HEK293 (cell line): ENCODE measurements around the gene AGTR1.

Experiments
- CTCF ChIA-PET: fragments of 350-600 bp; formaldehyde crosslinking; extraction: SDS; loops from one replicate; lab custom pipeline; 2021; ENCODE audit warnings: antibody characterized with exemption; lab: Yijun Ruan, JAX
- POLR2A ChIA-PET: fragments of 300-600 bp; formaldehyde crosslinking; extraction: SDS; loops from one replicate; lab custom pipeline; 2020; ENCODE audit warnings: antibody characterized with exemption, inconsistent platforms; lab: Yijun Ruan, JAX
- H3K27ac ChIP-seq: fragments of 200-500 bp; sonication (Bioruptor generic); 2 replicates; pipeline ENCODE4 v1.5.1; 2014; ENCODE audit warnings: low read depth, low read length, control low read depth, inconsistent platforms; ENCODE audit errors: extremely low read depth
- H3K36me3 ChIP-seq, 2 experiments: fragments of 200-500 bp in 1 of 2; sonication (Bioruptor generic) in 1 of 2; 1 replicate in 1 of 2; 2 replicates in 1 of 2; pipeline ENCODE4 v1.5.1; 2014 to 2017; ENCODE audit warnings: inconsistent platforms in 2 of 2, low read length in 2 of 2; ENCODE audit not compliant: control insufficient read depth in 2 of 2, insufficient read depth in 1 of 2
- H3K4me1 ChIP-seq: fragments of 200-500 bp; sonication (Bioruptor generic); 2 replicates; pipeline ENCODE4 v1.5.1; 2014; ENCODE audit warnings: mild to moderate bottlenecking, low read length, inconsistent platforms; ENCODE audit not compliant: control insufficient read depth, insufficient read depth
- H3K4me3 ChIP-seq: 2 replicates; pipeline ENCODE4 v1.5.1; 2011; ENCODE audit warnings: low read depth, mild to moderate bottlenecking, control low read depth, low read length, moderate library complexity
- H3K9me3 ChIP-seq: fragments of 200-500 bp; sonication (Bioruptor generic); 2 replicates; pipeline ENCODE4 v1.5.1; 2014; ENCODE audit warnings: low read depth, low read length, inconsistent platforms; ENCODE audit not compliant: control insufficient read depth, insufficient read depth
- CTCF ChIP-seq: fragments of 450-650 bp; formaldehyde crosslinking; IDR thresholded peaks from 2 replicates; pipeline ENCODE4 v1.5.1; 2016; ENCODE audit warnings: missing biosample characterization, missing genetic modification characterization
- PRDM10 ChIP-seq: fragments of 450-650 bp; formaldehyde crosslinking; IDR thresholded peaks from 2 replicates; pipeline ENCODE4 v1.5.1; 2016; ENCODE audit warnings: missing biosample characterization, missing genetic modification characterization
- PRDM2 ChIP-seq: fragments of 450-650 bp; formaldehyde crosslinking; IDR thresholded peaks from 2 replicates; pipeline ENCODE4 v1.5.1; 2016; ENCODE audit warnings: missing biosample characterization, missing genetic modification characterization, borderline replicate concordance
- ZBTB49 ChIP-seq: fragments of 450-650 bp; formaldehyde crosslinking; IDR thresholded peaks from 2 replicates; pipeline ENCODE4 v1.5.1; 2016; ENCODE audit warnings: missing biosample characterization, missing genetic modification characterization, low read depth
- ZFP69B ChIP-seq: fragments of 450-650 bp; formaldehyde crosslinking; IDR thresholded peaks from 2 replicates; pipeline ENCODE4 v1.5.1; 2016; ENCODE audit warnings: missing biosample characterization, missing genetic modification characterization
- ZNF239 ChIP-seq: fragments of 450-650 bp; formaldehyde crosslinking; IDR thresholded peaks from 2 replicates; pipeline ENCODE4 v1.5.1; 2016; ENCODE audit warnings: missing biosample characterization, missing genetic modification characterization
- ZNF510 ChIP-seq: fragments of 450-650 bp; formaldehyde crosslinking; IDR thresholded peaks from 2 replicates; pipeline ENCODE4 v1.5.1; 2018; ENCODE audit warnings: mild to moderate bottlenecking, missing genetic modification characterization, missing biosample characterization; ENCODE audit not compliant: insufficient replicate concordance
- ZNF654 ChIP-seq: fragments of 450-650 bp; formaldehyde crosslinking; IDR thresholded peaks from 2 replicates; pipeline ENCODE4 v1.5.1; 2016; ENCODE audit warnings: low read depth, missing biosample characterization, missing genetic modification characterization
- ZNF677 ChIP-seq: fragments of 450-650 bp; IDR thresholded peaks from 2 replicates; pipeline ENCODE4 v1.5.0; 2018; ENCODE audit warnings: missing biosample characterization, mild to moderate bottlenecking, missing genetic modification characterization, moderate library complexity

Gene AGTR1

GRCh38 chr3:148723631-148724030 lies 25.9 kb downstream of the AGTR1 start (continued):
- TF ChIP-seq ZBTB49 (tag by site-specific recombination) (no peak), PRDM10 (tag by site-specific recombination) (no peak), ZFP69B (no peak)
- TF ChIP-seq, all 188 proteins: peak for 0

- no peak overlapping the region for H3K27ac ChIP-seq
- H3K36me3 ChIP-seq: no peaks in the 10 kb centered on the region
- ChIA-PET CTCF (interaction anchor here (0.6 to 3.2 kb wide), 21 partner anchors 9 to 520 kb away, joined by 3 to 47 read pairs (median 5); no protein-coding TSS in a partner anchor), POLR2A (no interaction called here)
- TF ChIP-seq ZNF677 (tag by site-specific recombination): no peak
- 0 out of 2 replicates have a peak, but pooled peaks have one; percentile 14 for TF ChIP-seq CTCF (tag by site-specific recombination)
- TF ChIP-seq ZNF510 (tag by site-specific recombination): no peak
- no peak for TF ChIP-seq ZNF239 (tag by site-specific recombination)
- no peak for TF ChIP-seq PRDM2 (tag by site-specific recombination)
- TF ChIP-seq ZNF654 (tag by site-specific recombination): peak; percentile 62
- no peak overlapping the region for H3K4me3 ChIP-seq
- H3K9me3 ChIP-seq: no peaks in the 10 kb centered on the region
- H3K4me1 ChIP-seq: no peaks in the 10 kb centered on the region
Observed at GRCh38 chr3:148727231-148727630, 29.5 kb downstream of the AGTR1 start.
